Measurements from ENCODE around the gene PI4K2B. TPM values are rescaled to one million over a fixed set of nuclear protein-coding genes. Genes with fewer than 3 reads are reported as not detected.
"Not testable (repeated sequence)": the region's sequence is repeated elsewhere in the genome, so short reads cannot be mapped to it uniquely, and the experiment has no call there.

Gene PI4K2B
- total RNA-seq, 1 donor = 25.9 TPM

- peak overlapping the region; percentile 51 for H3K4me3 ChIP-seq (ENCODE audit: low read depth, low read length)
- DNase-seq (ENCODE audit: low read depth) = no peak
- TF ChIP-seq, protein P1, sequence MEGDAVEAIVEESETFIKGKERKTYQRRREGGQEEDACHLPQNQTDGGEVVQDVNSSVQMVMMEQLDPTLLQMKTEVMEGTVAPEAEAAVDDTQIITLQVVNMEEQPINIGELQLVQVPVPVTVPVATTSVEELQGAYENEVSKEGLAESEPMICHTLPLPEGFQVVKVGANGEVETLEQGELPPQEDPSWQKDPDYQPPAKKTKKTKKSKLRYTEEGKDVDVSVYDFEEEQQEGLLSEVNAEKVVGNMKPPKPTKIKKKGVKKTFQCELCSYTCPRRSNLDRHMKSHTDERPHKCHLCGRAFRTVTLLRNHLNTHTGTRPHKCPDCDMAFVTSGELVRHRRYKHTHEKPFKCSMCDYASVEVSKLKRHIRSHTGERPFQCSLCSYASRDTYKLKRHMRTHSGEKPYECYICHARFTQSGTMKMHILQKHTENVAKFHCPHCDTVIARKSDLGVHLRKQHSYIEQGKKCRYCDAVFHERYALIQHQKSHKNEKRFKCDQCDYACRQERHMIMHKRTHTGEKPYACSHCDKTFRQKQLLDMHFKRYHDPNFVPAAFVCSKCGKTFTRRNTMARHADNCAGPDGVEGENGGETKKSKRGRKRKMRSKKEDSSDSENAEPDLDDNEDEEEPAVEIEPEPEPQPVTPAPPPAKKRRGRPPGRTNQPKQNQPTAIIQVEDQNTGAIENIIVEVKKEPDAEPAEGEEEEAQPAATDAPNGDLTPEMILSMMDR (IDR thresholded peaks at IDR 0.05; ENCODE audit: insufficient read depth, low read depth, low read length) = no peak
Observed at GRCh38 chr4:25233194-25233593, 639 bp upstream of the PI4K2B start.

- H3K4me3 ChIP-seq (ENCODE audit: low read depth, low read length) = peak overlapping the region; percentile 92
- TF ChIP-seq, protein P1 (IDR thresholded peaks at IDR 0.05; ENCODE audit: insufficient read depth, low read depth, low read length) = peak; percentile 52
- peak; percentile 86 for DNase-seq (ENCODE audit: low read depth)
Observed at GRCh38 chr4:25234390-25235370, 847 bp downstream of the PI4K2B start.

GRCh38 chr4:25235401-25235800 lies 1.6 kb downstream of the PI4K2B start:
- DNase-seq (ENCODE audit: low read depth) = no peak
- H3K4me3 ChIP-seq (ENCODE audit: low read depth, low read length) = peak overlapping the region; percentile 92
- TF ChIP-seq, protein P1 (IDR thresholded peaks at IDR 0.05; ENCODE audit: insufficient read depth, low read depth, low read length) = no peak

DNA sequence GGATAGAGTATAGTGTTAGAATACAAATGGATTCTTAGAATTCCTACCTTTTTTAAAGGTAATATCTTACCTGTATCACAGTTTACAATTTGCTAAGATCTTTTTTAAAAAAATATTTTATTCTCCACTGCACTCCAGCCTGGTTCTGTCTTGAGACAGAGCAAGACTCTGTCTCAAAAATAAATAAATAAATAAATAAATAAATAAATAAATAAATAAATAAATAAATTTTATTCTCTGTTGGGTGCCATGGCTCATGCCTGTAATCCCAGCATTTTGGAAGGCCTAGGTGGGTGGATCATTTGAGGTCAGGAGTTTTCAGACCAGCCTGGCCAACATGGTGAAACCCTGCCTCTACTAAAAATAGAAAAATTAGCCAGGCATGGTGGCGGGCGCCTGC lies 2.2 kb downstream of the PI4K2B start:
- H3K4me3 ChIP-seq (ENCODE audit: low read depth, low read length); DNase-seq (ENCODE audit: low read depth): not testable (repeated sequence)

GRCh38 chr4:25236971-25237370 lies 3.1 kb downstream of the PI4K2B start:
- DNase-seq (ENCODE audit: low read depth) = no peak
- no peak overlapping the region for H3K4me3 ChIP-seq (ENCODE audit: low read depth, low read length)
- TF ChIP-seq, protein P1 (IDR thresholded peaks at IDR 0.05; ENCODE audit: insufficient read depth, low read depth, low read length) = no peak

DNA sequence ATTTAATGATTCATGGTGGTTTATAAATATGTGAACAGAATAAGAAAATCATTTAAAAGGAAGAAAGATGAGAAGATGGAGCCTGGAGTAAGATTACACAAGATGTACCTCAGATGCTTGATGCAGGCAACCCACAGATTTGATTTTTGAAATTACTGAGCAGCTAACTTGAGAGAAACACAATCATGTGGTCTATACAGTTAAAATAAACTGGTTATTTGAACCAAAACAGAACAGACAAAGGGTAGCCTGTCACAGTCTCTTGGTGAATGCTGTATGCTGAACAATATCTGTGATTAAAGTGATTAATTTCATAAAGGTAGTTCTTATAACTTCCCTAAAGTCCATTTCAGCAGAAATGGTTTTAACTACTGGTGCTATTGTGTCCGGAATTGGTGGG lies 4.2 kb downstream of the PI4K2B start:
- no peak for DNase-seq (ENCODE audit: low read depth)
- TF ChIP-seq, protein P1 (IDR thresholded peaks at IDR 0.05; ENCODE audit: insufficient read depth, low read depth, low read length) = no peak
- no peak overlapping the region for H3K4me3 ChIP-seq (ENCODE audit: low read depth, low read length)

DNA sequence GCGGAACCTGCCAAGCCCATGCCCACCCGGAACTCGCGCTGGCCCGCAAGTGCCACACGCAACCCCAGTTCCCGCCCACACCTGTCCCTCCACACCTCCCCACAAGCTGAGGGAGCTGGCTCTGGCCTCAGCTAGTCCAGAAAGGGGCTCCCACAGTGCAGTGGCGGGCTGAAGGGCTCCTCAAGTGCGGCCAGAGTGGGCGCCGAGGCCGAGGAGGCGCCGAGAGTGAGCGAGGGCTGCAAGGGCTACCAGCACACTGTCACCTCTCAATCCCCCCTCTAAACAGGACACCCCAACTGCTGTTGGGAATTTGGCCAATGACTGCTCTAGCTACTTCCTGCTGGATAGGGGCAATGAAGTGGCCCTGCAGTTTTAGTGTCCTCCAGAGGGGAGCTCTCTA lies 5.7 kb downstream of the PI4K2B start:
- H3K4me3 ChIP-seq (ENCODE audit: low read depth, low read length); DNase-seq (ENCODE audit: low read depth): not testable (repeated sequence)

DNA sequence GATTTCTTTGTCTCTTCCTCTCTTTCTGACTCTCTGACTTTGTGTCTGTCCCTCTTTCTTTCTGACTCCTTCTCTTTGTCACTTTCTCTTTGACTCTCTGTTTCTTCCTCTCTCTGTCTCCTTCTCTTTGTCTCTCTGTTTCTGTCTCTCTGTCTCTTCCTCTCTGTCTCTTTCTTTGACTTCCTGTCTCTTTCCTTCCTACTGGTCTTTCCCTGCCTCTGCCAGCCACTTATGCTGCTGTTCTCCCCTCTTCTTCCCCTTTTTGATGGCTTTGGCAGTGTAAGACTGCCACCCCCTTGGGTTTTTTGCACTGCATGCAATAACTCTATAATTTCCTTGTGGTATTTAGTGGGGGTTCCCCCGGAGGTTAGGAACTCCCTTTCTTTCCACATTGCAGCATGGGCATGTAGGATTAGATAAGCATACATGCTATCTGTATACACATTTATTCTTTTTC lies 6.9 kb downstream of the PI4K2B start:
- not testable (repeated sequence) for H3K4me3 ChIP-seq (ENCODE audit: low read depth, low read length); DNase-seq (ENCODE audit: low read depth)

DNA sequence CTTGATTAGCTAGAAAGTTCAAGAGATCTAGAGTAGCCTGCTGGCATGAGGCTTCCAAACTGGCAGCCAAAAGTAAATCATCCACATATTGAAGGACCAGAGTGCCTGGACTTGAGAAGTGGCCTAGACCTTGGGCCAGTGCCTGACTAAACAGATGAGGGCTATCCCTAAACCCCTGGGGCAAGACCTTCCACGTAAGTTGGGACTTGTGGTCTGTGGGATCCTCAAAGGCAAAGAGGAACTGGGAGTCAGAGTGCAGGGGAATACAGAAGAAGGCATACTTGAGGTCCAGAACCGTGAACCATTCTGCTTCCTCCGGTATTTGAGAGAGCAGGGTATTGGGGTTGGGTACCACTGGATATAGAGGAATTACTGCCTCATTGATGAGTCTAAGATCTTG lies 8.4 kb downstream of the PI4K2B start:
- H3K4me3 ChIP-seq (ENCODE audit: low read depth, low read length); DNase-seq (ENCODE audit: low read depth): not testable (repeated sequence)

Data from fibroblast of villous mesenchyme (primary cell).